NB4 (cell line): ENCODE results near the gene PANK2.

Experiments
- MYC ChIP-seq: IDR thresholded peaks from 2 replicates; pipeline ENCODE4 v1.6.1; 2011; ENCODE audit warnings: low read depth, low read length
- TF ChIP-seq, protein P1 (sequence below): IDR thresholded peaks from one replicate; pipeline ENCODE4 v1.5.1; 2012; ENCODE audit warnings: low read depth, low read length

DNA sequence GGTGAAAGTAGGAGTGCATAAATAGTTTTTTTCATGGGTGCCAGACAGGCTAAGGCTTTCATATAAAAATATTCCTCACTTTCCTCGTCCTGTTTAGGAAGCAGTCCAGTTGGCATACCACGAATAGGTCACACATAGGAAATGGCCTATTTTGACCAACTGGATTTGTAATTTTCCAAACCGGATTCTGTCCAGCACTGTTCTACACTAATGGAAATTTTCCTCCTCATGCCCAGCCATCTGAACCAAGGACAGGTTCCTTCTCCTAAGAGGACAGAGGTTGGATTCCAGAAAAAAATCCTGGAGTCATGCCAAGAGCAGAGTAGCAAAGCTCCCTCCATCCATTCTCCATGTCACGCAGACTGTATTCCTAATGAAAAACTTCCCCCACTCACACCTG lies 43.1 kb downstream of the PANK2 start:
- TF ChIP-seq, protein P1, sequence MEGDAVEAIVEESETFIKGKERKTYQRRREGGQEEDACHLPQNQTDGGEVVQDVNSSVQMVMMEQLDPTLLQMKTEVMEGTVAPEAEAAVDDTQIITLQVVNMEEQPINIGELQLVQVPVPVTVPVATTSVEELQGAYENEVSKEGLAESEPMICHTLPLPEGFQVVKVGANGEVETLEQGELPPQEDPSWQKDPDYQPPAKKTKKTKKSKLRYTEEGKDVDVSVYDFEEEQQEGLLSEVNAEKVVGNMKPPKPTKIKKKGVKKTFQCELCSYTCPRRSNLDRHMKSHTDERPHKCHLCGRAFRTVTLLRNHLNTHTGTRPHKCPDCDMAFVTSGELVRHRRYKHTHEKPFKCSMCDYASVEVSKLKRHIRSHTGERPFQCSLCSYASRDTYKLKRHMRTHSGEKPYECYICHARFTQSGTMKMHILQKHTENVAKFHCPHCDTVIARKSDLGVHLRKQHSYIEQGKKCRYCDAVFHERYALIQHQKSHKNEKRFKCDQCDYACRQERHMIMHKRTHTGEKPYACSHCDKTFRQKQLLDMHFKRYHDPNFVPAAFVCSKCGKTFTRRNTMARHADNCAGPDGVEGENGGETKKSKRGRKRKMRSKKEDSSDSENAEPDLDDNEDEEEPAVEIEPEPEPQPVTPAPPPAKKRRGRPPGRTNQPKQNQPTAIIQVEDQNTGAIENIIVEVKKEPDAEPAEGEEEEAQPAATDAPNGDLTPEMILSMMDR, result no peak
- TF ChIP-seq MYC, result no peak
